Astrocyte (in vitro differentiated cells and primary cell): ENCODE measurements around the gene TEKT5. TPM values are rescaled to one million over a fixed set of nuclear protein-coding genes. Genes with fewer than 3 reads are reported as not detected.

Experiments
- DNase-seq: peaks from one replicate; pipeline ENCODE4 v3.0.0-alpha.2; 2010; ENCODE audit warnings: low read depth
- FAIRE-seq: peaks from 2 replicates; lab custom pipeline; 2011; peaks lifted over from hg19 to GRCh38; lab: Jason Lieb, UNC
- H2AFZ ChIP-seq: 2 replicates; pipeline ENCODE4 v1.6.0; 2012; ENCODE audit warnings: low read depth, low read length, inconsistent platforms
- H3K27ac ChIP-seq: 2 replicates; pipeline ENCODE4 v1.5.1; 2011; ENCODE audit warnings: low read depth, low read length, inconsistent platforms
- H3K27me3 ChIP-seq: 2 replicates; pipeline ENCODE4 v1.6.0; 2011; ENCODE audit warnings: low read length, inconsistent platforms; ENCODE audit not compliant: insufficient read depth
- H3K36me3 ChIP-seq: 2 replicates; pipeline ENCODE4 v1.5.1; 2011; ENCODE audit warnings: low read length, inconsistent platforms; ENCODE audit not compliant: insufficient read depth
- H3K4me1 ChIP-seq: 2 replicates; pipeline ENCODE4 v1.5.1; 2011; ENCODE audit warnings: low read length, inconsistent platforms; ENCODE audit not compliant: insufficient read depth
- H3K4me2 ChIP-seq: 2 replicates; pipeline ENCODE4 v1.6.0; 2012; ENCODE audit warnings: low read length, inconsistent platforms
- H3K4me3 ChIP-seq: 2 replicates; pipeline ENCODE4 v1.5.1; 2011; ENCODE audit warnings: low read depth, mild to moderate bottlenecking, low read length, inconsistent platforms; ENCODE audit not compliant: insufficient read depth
- H3K79me2 ChIP-seq: 2 replicates; pipeline ENCODE4 v1.6.0; 2012; ENCODE audit warnings: mild to moderate bottlenecking, low read length, inconsistent platforms; ENCODE audit not compliant: insufficient read depth
- H3K9ac ChIP-seq: 2 replicates; pipeline ENCODE4 v1.6.0; 2012; ENCODE audit warnings: mild to moderate bottlenecking, low read length, inconsistent platforms
- H3K9me3 ChIP-seq: 2 replicates; pipeline ENCODE4 v1.5.1; 2012; ENCODE audit warnings: low read depth, mild to moderate bottlenecking, low read length, inconsistent platforms; ENCODE audit not compliant: insufficient read depth
- H4K20me1 ChIP-seq: 2 replicates; pipeline ENCODE4 v1.6.0; 2012; ENCODE audit warnings: low read length, inconsistent platforms; ENCODE audit not compliant: insufficient read depth
- H3K27ac Mint-ChIP-seq: one replicate; pipeline ENCODE4 v1.8.0; 2021; ENCODE audit warnings: mild to moderate bottlenecking, mixed read lengths; ENCODE audit not compliant: unreplicated experiment
- H3K27me3 Mint-ChIP-seq: one replicate; pipeline ENCODE4 v1.8.0; 2021; ENCODE audit warnings: low read depth, mixed read lengths; ENCODE audit not compliant: unreplicated experiment
- H3K36me3 Mint-ChIP-seq: one replicate; pipeline ENCODE4 v1.8.0; 2021; ENCODE audit warnings: low read depth, mixed read lengths; ENCODE audit not compliant: unreplicated experiment
- H3K4me1 Mint-ChIP-seq: one replicate; pipeline ENCODE4 v1.8.0; 2021; ENCODE audit warnings: low read depth, mixed read lengths; ENCODE audit not compliant: unreplicated experiment
- H3K4me3 Mint-ChIP-seq: one replicate; pipeline ENCODE4 v1.8.0; 2021; ENCODE audit warnings: mild to moderate bottlenecking, moderate library complexity, mixed read lengths; ENCODE audit not compliant: unreplicated experiment
- H3K9me3 Mint-ChIP-seq: one replicate; pipeline ENCODE4 v1.8.0; 2021; ENCODE audit warnings: mild to moderate bottlenecking, mixed read lengths; ENCODE audit not compliant: unreplicated experiment
- EZH2 ChIP-seq: IDR thresholded peaks from 2 replicates; pipeline ENCODE4 v1.6.1; 2012; ENCODE audit warnings: mild to moderate bottlenecking, low read length, inconsistent platforms; ENCODE audit not compliant: insufficient read depth
- total RNA-seq: library from RNA; stranded (reverse); gene quantifications from 2 replicates; pipeline ENCODE4 v1.2.1, GENCODE V29; 2021
- TF ChIP-seq, protein P1 (sequence below): IDR thresholded peaks from 2 replicates; pipeline ENCODE4 v1.5.1; 2011; ENCODE audit warnings: low read depth, mild to moderate bottlenecking, inconsistent platforms, low read length, moderate library complexity; ENCODE audit not compliant: insufficient read depth

Gene TEKT5
- total RNA-seq, 1 donor from 2014 or later = not detected

DNA sequence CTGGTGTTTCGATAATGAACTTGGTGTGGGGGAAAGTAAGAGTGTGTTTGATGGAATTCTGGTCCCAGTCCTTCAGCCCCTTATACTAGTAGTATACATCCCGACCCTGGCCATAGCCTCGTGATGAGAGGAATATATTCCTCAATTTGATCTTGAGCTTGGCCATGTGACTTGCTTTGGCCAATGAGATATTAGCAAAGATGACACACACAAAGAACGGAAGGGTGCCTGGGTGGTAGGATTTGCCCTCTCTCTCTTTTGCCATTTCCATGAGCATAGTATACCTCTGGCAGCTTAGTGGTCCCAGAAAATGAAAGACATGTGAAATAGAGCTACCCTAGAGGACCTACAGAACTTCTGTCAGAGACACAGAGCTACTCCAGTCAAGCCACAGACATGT is 111.5 kb downstream of the TEKT5 start:
- DNase-seq (no peak), FAIRE-seq (no peak)
- peaks cover 22% of the 10 kb centered on the region for H3K27me3 Mint-ChIP-seq
- H3K4me1 Mint-ChIP-seq = peaks cover 8% of the 10 kb centered on the region
- no peak for TF ChIP-seq EZH2
- TF ChIP-seq, protein P1, sequence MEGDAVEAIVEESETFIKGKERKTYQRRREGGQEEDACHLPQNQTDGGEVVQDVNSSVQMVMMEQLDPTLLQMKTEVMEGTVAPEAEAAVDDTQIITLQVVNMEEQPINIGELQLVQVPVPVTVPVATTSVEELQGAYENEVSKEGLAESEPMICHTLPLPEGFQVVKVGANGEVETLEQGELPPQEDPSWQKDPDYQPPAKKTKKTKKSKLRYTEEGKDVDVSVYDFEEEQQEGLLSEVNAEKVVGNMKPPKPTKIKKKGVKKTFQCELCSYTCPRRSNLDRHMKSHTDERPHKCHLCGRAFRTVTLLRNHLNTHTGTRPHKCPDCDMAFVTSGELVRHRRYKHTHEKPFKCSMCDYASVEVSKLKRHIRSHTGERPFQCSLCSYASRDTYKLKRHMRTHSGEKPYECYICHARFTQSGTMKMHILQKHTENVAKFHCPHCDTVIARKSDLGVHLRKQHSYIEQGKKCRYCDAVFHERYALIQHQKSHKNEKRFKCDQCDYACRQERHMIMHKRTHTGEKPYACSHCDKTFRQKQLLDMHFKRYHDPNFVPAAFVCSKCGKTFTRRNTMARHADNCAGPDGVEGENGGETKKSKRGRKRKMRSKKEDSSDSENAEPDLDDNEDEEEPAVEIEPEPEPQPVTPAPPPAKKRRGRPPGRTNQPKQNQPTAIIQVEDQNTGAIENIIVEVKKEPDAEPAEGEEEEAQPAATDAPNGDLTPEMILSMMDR = no peak
- Histone ChIP-seq H3K79me2 (peaks cover 9% of the 10 kb centered on the region), H4K20me1 (no peaks in the 10 kb centered on the region), H3K27ac (no peak overlapping the region), H3K36me3 (no peaks in the 10 kb centered on the region), H3K9me3 (no peaks in the 10 kb centered on the region), H3K4me3 (no peak overlapping the region), H3K9ac (no peak overlapping the region), H3K27me3 (no peaks in the 10 kb centered on the region), H3K4me1 (peaks cover 18% of the 10 kb centered on the region), H2AFZ (no peak overlapping the region), H3K4me2 (no peak overlapping the region)
- H3K4me3 Mint-ChIP-seq = no peak overlapping the region
- no peaks in the 10 kb centered on the region for H3K9me3 Mint-ChIP-seq
- H3K36me3 Mint-ChIP-seq = no peaks in the 10 kb centered on the region
- H3K27ac Mint-ChIP-seq = no peak overlapping the region

DNA sequence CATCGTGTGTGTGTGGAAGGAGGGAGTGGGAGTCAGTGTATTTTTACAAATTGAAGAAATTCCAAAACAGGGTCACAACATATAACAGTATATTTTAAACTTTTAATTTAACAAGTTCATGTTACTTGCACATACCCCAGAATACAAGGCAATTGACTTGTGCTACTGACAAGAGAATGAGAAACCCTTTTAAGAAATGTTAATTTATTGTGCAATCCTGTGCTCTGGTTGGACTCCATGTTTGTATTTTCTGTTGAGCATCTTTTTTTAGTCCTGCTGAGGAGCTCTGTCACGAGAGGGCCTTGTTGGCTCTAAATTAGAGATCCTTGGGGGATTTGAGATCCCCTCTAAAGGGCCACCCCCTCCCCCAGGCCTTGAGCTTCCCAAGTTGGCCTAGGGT is 113.2 kb downstream of the TEKT5 start:
- peaks cover 4% of the 10 kb centered on the region for H4K20me1 ChIP-seq
- H3K4me1 ChIP-seq = peaks cover 29% of the 10 kb centered on the region
- no peaks in the 10 kb centered on the region for H3K9me3 ChIP-seq
- H3K79me2 ChIP-seq = peaks cover 18% of the 10 kb centered on the region
- no peaks in the 10 kb centered on the region for H3K27me3 ChIP-seq
- no peak overlapping the region for H2AFZ ChIP-seq
- no peak overlapping the region for H3K4me2 ChIP-seq
- DNase-seq = no peak
- peaks cover 13% of the 10 kb centered on the region for H3K4me1 Mint-ChIP-seq
- peak overlapping the region; percentile 69 for H3K4me3 Mint-ChIP-seq
- H3K27me3 Mint-ChIP-seq = peaks cover 22% of the 10 kb centered on the region
- no peaks in the 10 kb centered on the region for H3K36me3 ChIP-seq
- no peaks in the 10 kb centered on the region for H3K36me3 Mint-ChIP-seq
- H3K9ac ChIP-seq = no peak overlapping the region
- H3K27ac Mint-ChIP-seq = no peak overlapping the region
- FAIRE-seq = no peak
- TF ChIP-seq EZH2 = no peak
- TF ChIP-seq, protein P1 = no peak
- no peak overlapping the region for H3K27ac ChIP-seq
- no peak overlapping the region for H3K4me3 ChIP-seq
- peaks cover 3% of the 10 kb centered on the region for H3K9me3 Mint-ChIP-seq

DNA sequence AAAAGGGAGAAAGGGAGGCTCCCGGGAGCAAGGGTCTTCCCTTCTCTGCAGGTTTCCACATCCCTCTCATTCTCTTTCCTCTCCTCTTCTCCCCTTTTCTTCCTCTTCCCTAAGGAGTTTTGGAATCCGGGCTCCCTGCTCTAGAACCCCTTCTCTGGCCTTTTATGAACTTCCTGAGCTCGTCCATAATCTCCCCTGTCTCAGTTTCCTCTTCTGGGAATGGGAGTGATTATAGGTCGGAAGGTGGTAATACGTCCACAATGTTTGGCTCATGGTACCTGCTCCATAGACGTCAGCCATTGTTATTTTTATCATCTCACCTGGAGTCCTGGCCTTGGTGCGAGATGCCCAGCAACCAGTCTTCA is 113.9 kb downstream of the TEKT5 start:
- peak overlapping the region; percentile 74 for H3K4me3 ChIP-seq
- no peaks in the 10 kb centered on the region for H3K36me3 Mint-ChIP-seq
- peaks cover 30% of the 10 kb centered on the region for H3K4me1 ChIP-seq
- peaks cover 15% of the 10 kb centered on the region for H3K4me1 Mint-ChIP-seq
- peak overlapping the region; percentile 96 for H2AFZ ChIP-seq
- H3K27ac Mint-ChIP-seq = no peak overlapping the region
- peaks cover 3% of the 10 kb centered on the region for H3K9me3 Mint-ChIP-seq
- peak overlapping the region; percentile 81 for H3K4me3 Mint-ChIP-seq
- TF ChIP-seq, protein P1 = no peak
- no peaks in the 10 kb centered on the region for H3K36me3 ChIP-seq
- FAIRE-seq (no peak), DNase-seq (no peak)
- no peaks in the 10 kb centered on the region for H3K9me3 ChIP-seq
- peaks cover 18% of the 10 kb centered on the region for H3K79me2 ChIP-seq
- peak overlapping the region; percentile 89 for H3K9ac ChIP-seq
- peaks cover 4% of the 10 kb centered on the region for H4K20me1 ChIP-seq
- H3K27me3 Mint-ChIP-seq = peaks cover 22% of the 10 kb centered on the region
- no peaks in the 10 kb centered on the region for H3K27me3 ChIP-seq
- peak overlapping the region; percentile 53 for H3K27ac ChIP-seq
- H3K4me2 ChIP-seq = peak overlapping the region; percentile 95
